Endodermal cell (in vitro differentiated cells): ENCODE measurements around the gene XPO4. TPM values are rescaled to one million over a fixed set of nuclear protein-coding genes. Genes with fewer than 3 reads are reported as not detected.
A peak's percentile ranks its signal among the peaks of the same experiment; 100 is the strongest.

Experiments
- DNase-seq: peaks from one replicate; pipeline ENCODE4 v3.0.0-alpha.2; 2017
- H3K27ac ChIP-seq: 2 replicates; pipeline ENCODE4 v1.5.1; 2013; ENCODE audit warnings: mild to moderate bottlenecking, low read depth, low read length, moderate library complexity
- H3K27me3 ChIP-seq: 2 replicates; pipeline ENCODE4 v1.6.1; 2013; ENCODE audit warnings: mild to moderate bottlenecking, low read length, moderate library complexity; ENCODE audit not compliant: insufficient read depth, control insufficient read depth, poor library complexity, severe bottlenecking
- H3K36me3 ChIP-seq: 2 replicates; pipeline ENCODE4 v1.7.0; 2013; ENCODE audit warnings: mild to moderate bottlenecking, low read length, moderate library complexity; ENCODE audit not compliant: control insufficient read depth, insufficient read depth
- H3K4me1 ChIP-seq: one replicate; pipeline ENCODE4 v1.7.0; 2013; ENCODE audit warnings: low read length; ENCODE audit not compliant: control insufficient read depth, insufficient read depth
- H3K4me3 ChIP-seq: 2 replicates; pipeline ENCODE4 v1.5.1; 2013; ENCODE audit warnings: mild to moderate bottlenecking, low read length, moderate library complexity
- H3K9ac ChIP-seq: 2 replicates; pipeline ENCODE4 v1.6.1; 2013; ENCODE audit warnings: mild to moderate bottlenecking, low read length, moderate library complexity; ENCODE audit not compliant: poor library complexity, severe bottlenecking; ENCODE audit errors: extremely low read depth
- H3K9me3 ChIP-seq: 2 replicates; pipeline ENCODE4 v1.6.1; 2013; ENCODE audit warnings: mild to moderate bottlenecking, low read length, moderate library complexity; ENCODE audit not compliant: control insufficient read depth
- H3K27ac Mint-ChIP-seq: 2 replicates; pipeline ENCODE4 v1.8.0; 2020; ENCODE audit warnings: mixed read lengths
- H3K27me3 Mint-ChIP-seq: 2 replicates; pipeline ENCODE4 v1.8.0; 2021; ENCODE audit warnings: mild to moderate bottlenecking, mixed read lengths; ENCODE audit not compliant: insufficient read depth
- H3K36me3 Mint-ChIP-seq: 2 replicates; pipeline ENCODE4 v1.8.0; 2020; ENCODE audit warnings: low read depth, mixed read lengths
- H3K4me1 Mint-ChIP-seq: 2 replicates; pipeline ENCODE4 v1.8.0; 2020; ENCODE audit warnings: mixed read lengths
- H3K4me3 Mint-ChIP-seq: 2 replicates; pipeline ENCODE4 v1.8.0; 2020; ENCODE audit warnings: mild to moderate bottlenecking, moderate library complexity, mixed read lengths
- H3K9me3 Mint-ChIP-seq: 2 replicates; pipeline ENCODE4 v1.8.0; 2020; ENCODE audit warnings: mild to moderate bottlenecking, mixed read lengths
- whole genome bisulfite sequencing, 2 experiments: methylation state at CpG; one replicate each; pipeline versions ENCODE4 v1.1.5 to v1.1.7; 2013; ENCODE audit warnings: missing lambda C conversion rate in 2 of 2, mixed read lengths in 1 of 2; ENCODE audit not compliant: insufficient coverage in 1 of 2, insufficient read length in 1 of 2; 5-methylcytosine and 5-hydroxymethylcytosine counted together
- total RNA-seq, 2 donors: library from RNA; stranded (reverse); fragmentation: NEBNext Ultra II Directional in 1 of 2; extraction: Animal tissue kit (Norgen Biotek cat#: 25700) in 1 of 2; gene quantifications; 2 replicates in 1 of 2; 3 replicates in 1 of 2; pipeline ENCODE4 v1.2.1, GENCODE V29; 2021
- TF ChIP-seq, protein P1 (sequence below): fragments of 200-600 bp; sonication (generic); conservative IDR thresholded peaks from 2 replicates; pipeline ENCODE4 v1.5.0; 2021; ENCODE audit warnings: antibody characterized with exemption, mild to moderate bottlenecking

Gene XPO4
- total RNA-seq, 2 donors from 2014 or later, result 28.8 to 32.0 TPM

DNA sequence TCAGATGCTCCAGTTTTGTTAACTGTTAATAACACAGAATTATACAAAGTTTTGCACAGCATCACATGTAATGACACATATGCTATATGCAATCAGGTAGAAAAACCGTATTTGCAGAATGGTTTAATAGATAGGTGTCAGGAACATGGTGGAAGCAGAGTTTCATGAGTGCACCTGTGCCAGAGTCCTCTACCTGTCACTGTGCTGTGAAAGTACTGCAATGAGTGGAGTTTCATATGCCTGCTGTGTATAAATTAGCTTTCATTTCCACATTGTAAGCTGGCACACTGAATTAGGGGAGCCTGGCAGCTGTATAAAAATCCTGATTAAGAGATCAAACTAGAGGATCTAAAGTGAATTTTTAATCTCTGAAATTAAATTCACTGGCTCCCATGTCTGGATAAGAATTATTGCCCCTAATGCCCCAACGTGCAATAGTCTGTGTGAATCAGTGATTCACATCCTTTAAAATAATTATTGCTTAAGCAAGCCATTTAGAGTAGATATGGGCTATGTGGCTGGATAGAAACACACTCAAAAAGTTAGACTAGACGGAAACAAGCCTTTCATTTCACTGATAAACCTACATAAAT lies 120.3 kb downstream of the XPO4 start:
- Histone ChIP-seq H3K36me3 (peaks cover 57% of the 10 kb centered on the region), H3K27me3 (no peaks in the 10 kb centered on the region), H3K4me3 (no peak overlapping the region), H3K9ac (no peak overlapping the region), H3K27ac (no peak overlapping the region), H3K9me3 (peaks cover 2% of the 10 kb centered on the region), H3K4me1 (no peaks in the 10 kb centered on the region)
- no peak overlapping the region for H3K27ac Mint-ChIP-seq
- H3K9me3 Mint-ChIP-seq, result no peaks in the 10 kb centered on the region
- H3K4me1 Mint-ChIP-seq, result no peaks in the 10 kb centered on the region
- WGBS, 2 experiments, result 83 to 95% methylated on average over 1 to 3 of the region's 3 CpGs
- H3K36me3 Mint-ChIP-seq, result peaks cover 37% of the 10 kb centered on the region
- no peak overlapping the region for H3K4me3 Mint-ChIP-seq
- TF ChIP-seq, protein P1, sequence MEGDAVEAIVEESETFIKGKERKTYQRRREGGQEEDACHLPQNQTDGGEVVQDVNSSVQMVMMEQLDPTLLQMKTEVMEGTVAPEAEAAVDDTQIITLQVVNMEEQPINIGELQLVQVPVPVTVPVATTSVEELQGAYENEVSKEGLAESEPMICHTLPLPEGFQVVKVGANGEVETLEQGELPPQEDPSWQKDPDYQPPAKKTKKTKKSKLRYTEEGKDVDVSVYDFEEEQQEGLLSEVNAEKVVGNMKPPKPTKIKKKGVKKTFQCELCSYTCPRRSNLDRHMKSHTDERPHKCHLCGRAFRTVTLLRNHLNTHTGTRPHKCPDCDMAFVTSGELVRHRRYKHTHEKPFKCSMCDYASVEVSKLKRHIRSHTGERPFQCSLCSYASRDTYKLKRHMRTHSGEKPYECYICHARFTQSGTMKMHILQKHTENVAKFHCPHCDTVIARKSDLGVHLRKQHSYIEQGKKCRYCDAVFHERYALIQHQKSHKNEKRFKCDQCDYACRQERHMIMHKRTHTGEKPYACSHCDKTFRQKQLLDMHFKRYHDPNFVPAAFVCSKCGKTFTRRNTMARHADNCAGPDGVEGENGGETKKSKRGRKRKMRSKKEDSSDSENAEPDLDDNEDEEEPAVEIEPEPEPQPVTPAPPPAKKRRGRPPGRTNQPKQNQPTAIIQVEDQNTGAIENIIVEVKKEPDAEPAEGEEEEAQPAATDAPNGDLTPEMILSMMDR, result no peak
- H3K27me3 Mint-ChIP-seq, result no peaks in the 10 kb centered on the region
- DNase-seq, result no peak

DNA sequence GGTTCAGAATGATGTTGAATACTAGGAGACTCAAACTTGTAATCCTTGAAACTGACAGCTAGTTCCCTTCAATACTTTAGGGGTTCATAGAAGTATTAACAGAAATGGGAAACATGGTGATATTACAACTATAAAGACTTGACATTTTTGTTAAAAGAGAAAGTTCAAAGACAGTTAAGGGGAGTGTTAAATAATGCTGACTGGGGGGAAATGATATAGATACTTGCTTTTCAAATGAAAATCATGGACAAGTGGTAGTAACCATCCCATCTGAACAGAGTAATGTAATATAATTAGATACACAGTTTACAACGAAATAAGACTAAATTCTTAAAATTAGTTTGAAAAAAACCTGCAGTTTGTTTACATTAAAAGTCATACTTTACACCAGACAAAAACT lies 122.2 kb downstream of the XPO4 start:
- no peaks in the 10 kb centered on the region for H3K27me3 Mint-ChIP-seq
- Histone ChIP-seq H3K9ac (no peak overlapping the region), H3K27ac (no peak overlapping the region), H3K27me3 (no peaks in the 10 kb centered on the region), H3K4me1 (no peaks in the 10 kb centered on the region), H3K9me3 (peaks cover 9% of the 10 kb centered on the region), H3K4me3 (no peak overlapping the region), H3K36me3 (peaks cover 49% of the 10 kb centered on the region)
- H3K27ac Mint-ChIP-seq, result no peak overlapping the region
- peaks cover 3% of the 10 kb centered on the region for H3K9me3 Mint-ChIP-seq
- H3K4me1 Mint-ChIP-seq, result no peaks in the 10 kb centered on the region
- peaks cover 36% of the 10 kb centered on the region for H3K36me3 Mint-ChIP-seq
- DNase-seq, result no peak
- H3K4me3 Mint-ChIP-seq, result no peak overlapping the region
- TF ChIP-seq, protein P1, result no peak
- WGBS, 2 experiments, result no CpG with 5 or more reads among the region's 1 CpG

DNA sequence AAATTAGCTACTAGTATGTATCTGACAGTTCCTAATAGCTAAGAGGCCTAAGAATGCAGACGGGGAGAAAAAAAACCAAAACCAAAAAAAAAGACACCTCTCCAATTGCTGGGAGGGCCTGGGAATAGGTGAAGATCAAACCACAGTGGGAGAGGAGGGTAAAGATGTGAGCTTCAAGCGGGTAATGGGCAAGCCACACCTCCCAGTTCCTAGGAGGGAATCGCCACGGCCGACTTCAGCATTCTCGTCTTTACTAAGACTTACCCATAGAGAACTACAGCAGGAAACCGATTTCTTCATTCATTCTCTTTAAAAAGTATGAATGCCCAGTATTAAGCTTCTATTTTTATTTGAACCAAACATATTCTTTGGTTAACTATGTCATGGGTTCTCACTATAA lies 123.1 kb downstream of the XPO4 start:
- H3K36me3 ChIP-seq, result peaks cover 44% of the 10 kb centered on the region
- H3K4me3 Mint-ChIP-seq, result no peak overlapping the region
- TF ChIP-seq, protein P1, result no peak

More for the DNA sequence above, 123.1 kb downstream of the XPO4 start:
- Mint-ChIP-seq H3K36me3 (peaks cover 31% of the 10 kb centered on the region), H3K27ac (no peak overlapping the region), H3K4me1 (no peaks in the 10 kb centered on the region), H3K27me3 (no peaks in the 10 kb centered on the region), H3K9me3 (peaks cover 3% of the 10 kb centered on the region)
- DNase-seq, result peak; percentile 56
- H3K27me3 ChIP-seq, result no peaks in the 10 kb centered on the region
- no peak overlapping the region for H3K9ac ChIP-seq
- H3K4me3 ChIP-seq, result no peak overlapping the region
- H3K9me3 ChIP-seq, result peaks cover 9% of the 10 kb centered on the region
- H3K4me1 ChIP-seq, result no peaks in the 10 kb centered on the region
- WGBS, 2 experiments, result 91 to 94% methylated on average over 6 to 7 of the region's 7 CpGs
- no peak overlapping the region for H3K27ac ChIP-seq
